GM21447 (cell line): ENCODE results near the gene SINHCAF.
A peak's percentile ranks its signal among the peaks of the same experiment; 100 is the strongest.
"Not testable (repeated sequence)": the region's sequence is repeated elsewhere in the genome, so short reads cannot be mapped to it uniquely, and the experiment has no call there.

ENCODE experiments used
- ATAC-seq: cut with Tn5 transposase; IDR thresholded peaks from one replicate; pipeline ENCODE4 v1.9.1; 2021; ENCODE audit not compliant: unreplicated experiment

Gene SINHCAF, protein sequence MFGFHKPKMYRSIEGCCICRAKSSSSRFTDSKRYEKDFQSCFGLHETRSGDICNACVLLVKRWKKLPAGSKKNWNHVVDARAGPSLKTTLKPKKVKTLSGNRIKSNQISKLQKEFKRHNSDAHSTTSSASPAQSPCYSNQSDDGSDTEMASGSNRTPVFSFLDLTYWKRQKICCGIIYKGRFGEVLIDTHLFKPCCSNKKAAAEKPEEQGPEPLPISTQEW

DNA sequence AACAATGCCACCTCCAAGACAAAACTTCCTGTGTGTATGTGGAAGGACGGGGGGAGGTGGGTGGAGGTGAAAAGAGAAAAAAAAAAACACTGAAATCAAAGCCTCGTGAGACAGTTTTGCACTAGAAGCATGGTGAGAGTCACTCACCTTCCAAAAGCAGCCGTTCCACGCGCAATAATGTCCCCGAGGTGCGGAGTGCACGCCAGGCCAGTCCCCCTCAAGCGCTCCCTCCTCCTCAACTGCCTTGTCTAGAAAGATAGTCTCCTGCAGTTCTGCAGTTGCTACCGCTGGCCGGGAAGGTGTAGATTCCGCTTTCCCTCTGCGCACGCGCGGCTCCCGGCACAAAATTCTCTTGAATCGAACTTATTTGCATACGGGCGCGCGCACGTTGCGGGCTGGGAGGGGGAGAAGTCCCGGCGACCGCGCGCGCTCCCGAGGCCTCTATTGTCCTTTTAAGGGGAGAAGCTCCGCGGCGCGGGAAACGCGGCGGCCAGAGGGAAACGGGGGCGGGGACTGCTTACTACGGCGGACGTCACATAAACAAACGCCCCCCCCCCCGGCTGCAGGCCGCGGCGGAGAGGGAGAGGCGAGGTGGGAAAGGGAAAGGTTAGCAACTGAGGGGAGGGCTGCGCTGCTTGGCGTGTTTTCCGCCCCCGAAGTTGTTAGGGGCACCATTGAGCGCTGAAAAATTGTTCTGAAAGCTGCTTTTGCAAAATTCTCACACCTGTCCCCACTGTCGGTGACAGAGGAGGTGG, at the start of gene SINHCAF:
Gene SINHCAF (minus strand): TSS at position 274 of the 755 bp plus-strand sequence. CDS start 27,946 bp downstream, outside the sequence.
- peak; percentile 47 for ATAC-seq

DNA sequence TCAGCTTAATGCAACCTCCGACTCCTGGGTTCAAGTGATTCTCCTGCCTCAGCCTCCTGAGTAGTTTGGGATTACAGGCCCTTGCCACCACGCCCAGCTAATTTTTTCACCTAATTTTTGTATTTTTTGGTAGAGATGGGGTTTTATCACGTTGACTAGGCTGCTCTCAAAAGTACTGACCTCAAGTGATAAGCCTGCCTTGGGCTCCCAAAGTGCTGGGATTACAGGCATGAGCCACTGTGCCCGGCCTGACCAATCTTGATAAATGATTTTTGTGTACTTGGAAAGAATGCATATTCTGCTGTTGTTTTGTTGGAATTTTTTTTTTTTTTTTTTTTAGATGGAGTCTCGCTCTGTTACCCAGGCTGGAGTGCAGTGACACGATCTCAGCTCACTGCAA, 49.5 kb upstream of the SINHCAF start:
- not testable (repeated sequence) for ATAC-seq

DNA sequence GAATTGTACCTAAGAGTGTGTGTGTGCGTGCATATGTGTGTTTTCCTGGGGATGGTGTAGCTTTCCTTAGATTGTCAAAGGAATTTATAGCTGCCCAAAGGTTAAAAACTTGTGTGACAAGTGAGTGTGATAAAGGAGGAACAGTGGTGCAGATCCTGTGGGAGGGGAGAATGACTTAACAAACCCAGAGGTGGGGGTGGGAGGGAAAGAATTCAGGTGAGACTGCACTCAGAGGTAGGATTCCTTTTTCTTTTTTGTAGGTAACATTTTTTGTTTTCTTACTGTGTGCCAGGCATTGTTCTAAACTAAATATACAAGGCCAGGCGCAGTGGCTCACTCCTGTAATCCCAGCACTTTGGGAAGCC, 45.3 kb upstream of the SINHCAF start:
- no peak for ATAC-seq

DNA sequence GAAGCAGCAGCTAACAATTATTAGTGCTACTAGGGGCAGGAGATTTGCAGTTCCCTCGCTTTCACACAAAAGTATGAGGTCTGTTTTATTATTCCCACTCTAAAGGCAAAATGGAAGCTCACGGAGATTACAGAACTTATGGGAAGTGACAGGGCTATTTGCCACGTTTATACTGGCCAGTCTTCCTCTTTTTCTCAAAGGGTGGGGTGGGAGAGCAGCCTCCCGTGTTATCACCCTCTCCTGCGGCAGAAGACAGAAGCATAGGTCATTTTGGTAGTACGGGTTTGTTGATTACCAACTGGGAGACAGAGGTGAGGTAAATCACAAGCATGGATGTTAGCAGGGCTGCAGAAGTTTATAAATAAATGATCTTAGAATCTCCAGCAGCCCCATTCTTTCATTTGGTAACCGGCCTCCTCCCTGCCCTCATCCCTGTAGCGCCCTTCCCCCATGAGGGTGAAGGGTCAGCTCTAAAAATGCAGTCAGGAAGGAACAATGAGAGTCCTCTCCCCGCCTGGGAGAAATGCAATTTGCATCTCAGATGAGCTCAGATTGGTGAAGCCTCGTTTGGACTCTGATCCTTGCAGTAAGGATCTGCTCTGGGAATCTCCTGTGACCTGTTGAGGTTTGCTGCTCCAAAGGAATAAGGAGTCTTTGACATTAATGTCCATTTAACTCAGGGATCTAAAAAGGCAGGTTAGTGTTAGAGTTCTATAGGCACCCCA, 44.7 kb upstream of the SINHCAF start:
- no peak for ATAC-seq

DNA sequence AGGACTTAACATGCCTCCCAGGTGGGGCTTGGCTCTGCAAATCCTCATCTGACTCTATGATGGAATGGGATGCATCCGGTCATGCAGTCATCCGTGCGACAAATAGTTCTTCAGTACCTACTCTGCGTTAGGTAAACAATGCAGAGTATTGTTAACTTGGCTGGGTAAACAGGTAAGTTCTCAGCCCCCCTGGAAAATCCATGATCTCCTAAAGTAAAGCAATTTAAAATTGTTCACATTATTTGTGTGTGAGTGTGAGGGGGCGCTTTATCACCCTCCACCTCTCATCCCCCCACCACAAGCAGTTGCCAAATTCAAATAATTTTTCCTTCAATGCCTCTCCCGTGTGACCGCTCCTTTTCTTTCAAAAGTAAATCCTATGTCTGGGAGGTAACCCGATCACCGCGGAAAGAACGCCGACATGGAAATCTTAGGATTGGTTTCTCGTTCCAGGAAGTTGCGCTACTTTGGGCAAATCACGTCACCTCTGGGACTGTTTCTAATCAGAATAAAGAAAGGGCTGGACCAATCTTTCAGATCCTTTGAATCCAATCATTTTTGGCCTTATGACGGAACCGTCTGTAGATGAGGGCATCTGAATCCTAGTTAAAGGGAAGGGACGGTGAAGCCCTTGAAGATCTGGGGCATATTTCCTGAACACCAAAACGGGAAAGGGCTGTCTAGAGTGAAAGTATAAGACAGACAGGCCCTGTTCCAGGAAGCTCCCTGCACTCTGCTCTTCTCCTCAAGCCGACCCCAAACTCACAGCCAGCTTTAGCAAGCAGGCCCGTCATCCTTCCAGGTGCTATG, 44.0 kb upstream of the SINHCAF start:
- ATAC-seq: no peak

DNA sequence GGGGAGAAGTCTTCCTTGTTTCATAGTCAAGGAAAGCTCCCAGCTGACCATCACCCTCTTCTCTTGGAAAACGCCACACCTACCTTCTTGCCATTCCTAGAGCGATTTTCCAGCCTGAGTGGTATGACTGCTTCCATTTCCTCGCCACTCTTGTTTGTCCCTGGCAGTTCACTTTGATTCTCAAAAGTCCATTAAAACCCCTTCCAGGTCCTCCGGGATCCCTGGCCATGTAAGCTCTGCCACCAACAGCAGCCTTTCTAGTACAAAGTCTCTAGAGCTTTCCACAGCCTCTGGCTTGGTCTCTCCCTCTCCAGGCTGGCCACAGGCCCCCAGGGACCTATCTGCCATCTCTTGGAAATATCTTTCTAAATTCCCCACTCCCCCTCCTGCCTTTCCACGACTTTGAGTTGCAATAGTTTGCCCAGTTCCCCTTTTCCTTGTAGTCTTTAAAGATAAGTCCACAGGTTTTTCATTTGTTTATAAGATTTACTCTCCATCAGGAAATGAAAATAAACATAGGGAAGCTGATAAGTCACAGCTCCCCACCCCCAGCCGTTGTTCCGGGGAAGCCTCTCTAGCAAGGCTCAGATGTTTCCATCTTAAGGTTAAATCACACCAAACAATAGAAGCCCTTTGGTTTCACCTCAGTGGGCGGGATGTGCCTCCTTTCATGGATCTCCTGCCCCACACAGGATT, 42.9 kb upstream of the SINHCAF start:
- ATAC-seq: no peak

DNA sequence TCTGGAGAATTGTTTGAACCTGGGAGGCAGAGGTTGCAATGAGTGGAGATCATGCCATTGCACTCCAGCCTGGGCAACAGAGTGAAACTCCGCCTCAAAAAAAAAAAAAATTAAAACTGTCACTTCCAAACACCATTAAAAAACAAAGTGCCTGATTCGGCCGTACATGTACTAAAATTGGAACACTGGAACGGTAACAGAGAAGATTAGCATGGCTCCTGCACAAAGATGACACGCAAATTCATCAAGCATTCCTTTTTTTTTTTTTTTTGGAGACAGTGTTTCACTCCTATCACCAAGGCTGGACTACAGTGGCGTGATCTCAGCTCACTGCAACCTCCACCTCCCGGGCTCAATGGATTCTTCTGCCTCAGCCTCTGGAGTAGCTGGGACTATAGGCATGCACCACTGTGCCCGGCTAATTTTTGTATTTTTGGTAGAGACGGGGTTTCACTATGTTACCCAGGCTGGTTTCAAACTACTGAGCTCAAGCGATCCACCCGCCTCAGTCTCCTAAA, 40.2 kb upstream of the SINHCAF start:
- ATAC-seq: no peak

DNA sequence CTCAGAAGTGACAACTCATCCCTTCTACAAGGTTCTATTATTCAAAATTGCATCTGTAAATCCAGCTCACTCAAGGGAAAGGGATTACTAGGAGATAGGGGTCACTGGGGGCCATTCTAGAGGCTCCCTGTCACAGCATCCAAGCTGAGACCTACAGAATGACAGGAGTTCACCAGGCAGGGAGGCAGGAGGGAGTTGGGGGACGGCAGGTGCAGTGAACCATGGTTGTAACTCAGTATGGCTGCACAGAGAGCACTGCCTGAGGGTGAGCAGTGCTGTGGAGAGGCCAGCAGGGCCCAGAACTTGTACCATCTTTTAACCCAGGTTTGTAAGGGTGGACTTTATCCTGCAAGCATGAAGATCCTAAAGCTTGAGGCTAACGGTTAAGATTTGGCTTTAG, 37.9 kb upstream of the SINHCAF start:
- no peak for ATAC-seq

DNA sequence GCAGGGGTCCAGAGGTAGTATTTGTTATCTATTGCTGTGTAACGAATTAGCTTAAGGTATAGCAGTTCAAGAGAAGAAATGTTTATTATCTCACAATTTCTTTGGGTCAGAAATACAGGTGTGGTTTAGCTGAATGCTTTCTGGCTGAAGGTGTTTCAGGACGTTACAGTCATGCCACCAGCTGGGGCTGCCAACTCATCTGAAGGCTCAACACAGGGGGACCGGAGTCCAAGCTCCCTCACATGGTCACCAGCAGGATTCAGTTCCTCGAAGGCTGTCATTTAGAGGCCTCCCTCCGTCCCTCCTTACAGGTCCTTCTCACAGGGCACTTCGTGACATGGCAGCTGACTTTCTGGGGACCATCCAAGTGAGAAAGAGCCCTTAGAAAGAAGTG, 37.5 kb upstream of the SINHCAF start:
- ATAC-seq: peak; percentile 11

DNA sequence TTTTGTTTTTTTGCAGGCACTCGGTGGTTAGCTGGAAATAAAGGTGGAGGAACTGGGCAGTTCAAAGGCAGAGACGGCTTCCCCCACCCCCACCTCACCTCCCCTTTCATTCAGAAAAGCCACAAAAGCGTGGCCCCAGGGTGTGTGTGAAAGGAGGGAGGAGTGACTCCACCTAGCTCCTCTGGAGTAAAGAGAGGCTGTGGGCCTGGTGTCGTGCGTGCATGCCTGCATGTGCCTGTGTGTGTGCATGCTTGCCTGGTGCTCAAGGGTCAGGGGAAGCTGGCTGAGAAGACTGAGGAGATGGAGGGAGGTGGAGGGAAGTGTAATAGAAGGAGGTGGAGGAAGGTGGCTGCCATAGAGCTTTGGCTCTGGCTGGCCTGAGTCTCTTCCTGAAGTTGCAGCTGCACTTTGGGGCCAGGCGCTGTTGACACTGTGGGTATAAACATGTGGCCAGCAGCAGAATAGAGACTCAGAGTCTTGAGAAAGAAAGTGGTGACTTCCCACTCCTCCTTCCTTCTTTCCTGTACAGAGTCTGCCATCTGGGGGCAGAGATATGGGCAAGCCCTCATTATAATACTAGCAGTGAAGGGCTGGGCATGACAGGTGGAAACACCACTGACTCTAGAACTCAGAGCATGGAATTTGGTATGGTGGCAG, 36.9 kb upstream of the SINHCAF start:
- peak; percentile 86 for ATAC-seq

DNA sequence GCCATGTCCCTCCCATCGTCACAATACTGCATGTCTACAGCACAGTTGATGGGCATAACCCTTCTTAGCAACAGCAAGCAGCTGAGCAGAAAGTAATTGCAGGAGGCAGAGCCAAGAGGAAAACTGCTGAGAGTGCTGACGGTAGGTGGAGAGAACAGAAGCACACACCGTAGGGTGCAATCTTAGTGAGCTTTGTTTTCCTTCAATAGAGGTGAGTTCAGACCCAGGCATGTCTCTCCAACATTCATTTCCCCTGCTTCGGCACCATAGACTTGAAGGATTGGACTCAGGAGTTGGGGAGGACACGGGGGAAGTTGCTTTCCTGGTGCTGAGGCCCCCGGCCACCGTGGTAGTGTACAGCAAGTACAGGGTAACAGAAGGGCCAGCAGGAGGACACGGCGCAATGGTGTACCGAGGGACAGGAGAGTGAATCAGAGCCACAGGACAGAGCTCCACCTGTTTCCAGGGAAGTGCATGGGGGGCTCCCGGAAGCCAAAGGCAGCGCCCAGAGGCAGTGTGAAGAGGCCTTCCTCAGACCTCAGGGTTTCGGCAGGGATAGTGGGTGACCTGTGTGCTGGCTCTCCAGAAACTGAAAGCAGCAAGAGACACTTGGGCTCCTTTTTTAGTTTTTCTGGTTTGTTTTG, 36.3 kb upstream of the SINHCAF start:
- ATAC-seq: peak; percentile 48

DNA sequence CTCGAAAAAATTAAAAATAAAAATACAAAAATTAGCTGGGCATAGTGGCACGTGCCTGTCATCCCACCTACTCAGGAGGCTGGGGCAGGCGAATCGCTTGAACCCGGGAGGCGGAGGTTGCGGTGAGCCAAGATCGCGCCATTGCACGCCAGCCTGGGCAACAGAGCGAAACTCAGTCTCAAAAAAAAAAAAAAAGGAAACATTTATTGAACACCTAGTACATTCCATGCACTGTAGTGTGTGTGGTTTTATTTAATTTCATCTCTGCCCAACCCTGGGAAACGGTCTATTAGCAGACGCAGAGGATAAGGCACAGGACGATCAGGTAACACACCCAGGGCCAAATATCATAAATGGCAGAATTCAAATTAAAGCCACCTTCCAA, 35.8 kb upstream of the SINHCAF start:
- no peak for ATAC-seq

DNA sequence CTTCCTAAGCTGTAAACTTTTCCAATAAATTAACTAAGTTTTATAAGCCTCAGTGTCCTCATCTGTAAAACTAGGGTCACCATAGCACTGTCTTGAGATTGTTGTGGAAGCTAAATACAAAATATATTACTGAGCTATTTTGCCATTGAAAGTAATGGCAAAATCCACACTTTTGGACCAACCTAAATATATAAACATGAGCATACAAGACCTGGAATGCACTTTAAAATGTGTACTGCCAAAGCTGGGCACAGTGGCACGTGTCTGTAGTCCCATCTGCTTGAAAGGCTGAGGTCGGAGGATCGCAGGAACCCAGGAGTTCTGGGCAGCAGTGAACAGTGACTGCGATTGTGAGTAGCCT, 29.8 kb upstream of the SINHCAF start:
- ATAC-seq: no peak

DNA sequence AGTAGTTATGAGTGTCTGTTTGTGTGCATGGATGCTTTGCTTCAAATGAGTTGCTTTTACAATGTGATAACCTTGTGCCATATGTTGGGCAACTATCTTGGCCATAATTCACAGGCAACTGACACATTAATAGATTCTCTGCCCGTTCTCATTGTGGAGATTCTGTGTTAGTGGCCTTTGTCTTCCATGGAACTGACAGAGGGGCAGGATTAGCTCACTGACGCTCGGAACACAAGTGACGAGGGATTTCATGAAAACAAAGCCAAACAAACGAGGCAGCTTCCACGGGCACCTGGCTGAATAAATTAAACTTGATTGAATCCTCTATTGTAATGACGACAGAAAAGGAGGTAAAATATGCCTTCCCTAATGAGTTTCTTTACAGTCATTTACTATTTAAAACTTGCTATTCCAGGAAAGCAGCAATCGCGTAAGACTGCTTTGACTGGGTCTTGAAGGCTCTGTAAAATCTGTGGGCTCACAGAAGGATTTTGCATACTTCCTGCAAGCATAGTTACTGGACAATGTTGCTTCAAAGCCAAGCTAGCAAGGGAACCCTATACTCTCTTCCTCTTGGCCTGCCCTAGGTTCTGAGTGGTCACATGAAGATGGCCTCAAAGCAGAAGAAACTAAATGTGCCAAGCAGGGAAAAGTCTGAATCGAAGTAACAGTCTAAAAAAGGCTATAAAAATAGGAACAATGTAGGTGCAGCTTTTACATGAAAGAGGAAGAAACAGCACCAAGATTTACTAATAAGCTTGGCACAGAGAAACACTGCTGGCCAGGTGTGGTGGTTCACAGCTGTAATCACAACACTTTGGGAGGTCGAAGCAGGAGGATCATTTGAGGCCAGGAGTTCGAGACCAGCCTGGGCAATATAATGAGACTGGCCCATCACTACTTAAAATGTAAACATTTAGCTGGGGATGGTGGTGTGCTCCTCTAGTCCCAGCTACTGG, 28.1 kb upstream of the SINHCAF start:
- ATAC-seq: no peak

DNA sequence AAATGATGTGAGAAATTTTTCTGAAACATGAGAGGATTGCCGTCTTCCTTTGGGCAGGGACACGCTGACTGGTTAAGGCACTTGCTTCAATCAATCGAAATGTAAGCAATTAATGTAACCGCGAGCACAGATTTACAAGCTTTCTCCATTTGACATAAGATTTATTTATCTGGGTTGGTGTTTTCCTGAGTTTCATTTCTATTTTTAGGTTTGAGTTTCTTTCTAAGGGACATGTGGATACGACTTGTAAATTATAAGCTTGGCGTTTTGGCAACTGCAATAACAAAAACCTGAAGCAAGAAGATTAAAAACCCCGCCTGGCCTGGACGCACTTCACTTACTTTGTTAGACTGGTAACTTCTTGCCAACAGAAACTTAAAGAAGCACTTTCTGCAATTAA, 20.3 kb upstream of the SINHCAF start:
- no peak for ATAC-seq

DNA sequence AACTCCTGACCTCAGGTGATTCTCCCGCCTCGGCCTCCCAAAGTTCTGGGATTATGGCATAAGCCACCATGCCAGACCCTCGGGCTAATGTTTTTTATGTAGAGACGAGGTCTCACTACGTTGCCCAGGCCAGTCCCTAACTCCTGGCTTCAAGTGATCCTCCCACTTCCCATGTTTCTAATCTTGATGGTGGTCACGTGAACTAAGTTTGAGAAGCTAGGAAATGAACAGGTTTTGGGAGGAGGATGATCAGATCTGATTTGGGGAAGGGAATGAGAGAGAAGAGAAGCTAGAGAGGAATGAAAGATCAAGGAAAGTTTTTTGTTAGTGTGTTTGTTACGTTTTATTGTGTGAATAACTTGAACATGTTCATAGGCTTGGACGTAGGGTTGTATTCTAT, 17.2 kb upstream of the SINHCAF start:
- no peak for ATAC-seq

DNA sequence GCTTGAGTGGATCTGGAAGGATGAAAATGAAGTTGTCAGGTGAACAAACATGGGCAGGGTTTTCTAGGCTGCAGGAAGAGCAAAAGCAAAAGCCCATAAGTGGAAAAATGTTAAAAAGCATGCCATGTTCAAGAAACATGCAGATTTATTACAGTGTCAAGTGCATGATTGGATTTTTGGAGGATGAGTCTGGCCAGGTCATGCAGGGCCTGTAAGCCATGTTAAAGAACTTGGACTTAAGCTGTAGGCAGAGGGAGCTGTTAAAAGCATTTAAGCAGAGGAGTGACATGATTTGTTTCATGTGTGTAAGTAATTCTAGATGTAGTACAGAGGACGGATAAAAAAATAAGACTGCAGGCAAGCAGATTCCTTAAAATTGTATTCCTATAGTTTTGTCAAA, 16.3 kb upstream of the SINHCAF start:
- ATAC-seq: no peak

DNA sequence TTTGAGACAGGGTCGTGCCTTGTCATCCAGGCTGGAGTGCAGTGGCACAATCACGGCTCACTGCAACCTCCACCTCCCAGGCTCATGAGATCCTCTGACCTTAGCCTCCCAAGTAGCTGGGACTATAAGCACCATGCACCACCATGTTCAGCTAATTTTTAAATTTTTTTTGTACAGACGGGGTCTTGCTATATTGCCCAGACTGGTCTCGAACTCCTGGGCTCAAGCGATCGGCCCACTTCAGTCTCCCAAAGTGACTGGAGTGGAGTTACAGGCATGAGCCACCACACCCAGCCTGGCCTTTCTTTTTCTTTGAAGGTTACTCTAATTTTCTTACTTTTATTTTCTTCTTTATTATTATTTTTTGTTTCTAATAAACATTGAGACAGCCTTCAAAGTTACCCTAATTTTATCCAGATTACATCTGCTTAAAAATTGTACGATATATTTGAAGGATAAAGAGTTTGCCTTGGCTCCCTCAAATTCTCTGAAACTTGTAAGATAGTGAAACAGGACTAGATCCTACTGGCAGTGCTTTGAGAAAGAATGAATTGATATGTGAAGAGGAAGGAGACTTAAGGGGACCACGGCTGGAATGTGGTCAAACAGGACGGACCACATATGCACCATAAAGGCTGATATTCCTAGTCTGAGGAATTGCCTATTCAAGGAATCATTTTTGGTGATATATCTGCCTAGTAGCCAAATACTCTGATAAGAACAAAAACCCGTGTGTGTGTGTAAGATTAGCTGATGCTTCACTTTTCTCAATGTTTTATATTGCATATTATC, 14.1 kb upstream of the SINHCAF start:
- no peak for ATAC-seq
